ENCODE measurements around the gene FEM1A. TPM values are rescaled to one million over a fixed set of nuclear protein-coding genes. Genes with fewer than 3 reads are reported as not detected.

Gene FEM1A
- total and polyA plus RNA-seq, 2 of the 13 experiments (the other 11 are each of a cell fraction or from before 2014, with no cell fraction given): 3.2 to 10.8 TPM

DNA sequence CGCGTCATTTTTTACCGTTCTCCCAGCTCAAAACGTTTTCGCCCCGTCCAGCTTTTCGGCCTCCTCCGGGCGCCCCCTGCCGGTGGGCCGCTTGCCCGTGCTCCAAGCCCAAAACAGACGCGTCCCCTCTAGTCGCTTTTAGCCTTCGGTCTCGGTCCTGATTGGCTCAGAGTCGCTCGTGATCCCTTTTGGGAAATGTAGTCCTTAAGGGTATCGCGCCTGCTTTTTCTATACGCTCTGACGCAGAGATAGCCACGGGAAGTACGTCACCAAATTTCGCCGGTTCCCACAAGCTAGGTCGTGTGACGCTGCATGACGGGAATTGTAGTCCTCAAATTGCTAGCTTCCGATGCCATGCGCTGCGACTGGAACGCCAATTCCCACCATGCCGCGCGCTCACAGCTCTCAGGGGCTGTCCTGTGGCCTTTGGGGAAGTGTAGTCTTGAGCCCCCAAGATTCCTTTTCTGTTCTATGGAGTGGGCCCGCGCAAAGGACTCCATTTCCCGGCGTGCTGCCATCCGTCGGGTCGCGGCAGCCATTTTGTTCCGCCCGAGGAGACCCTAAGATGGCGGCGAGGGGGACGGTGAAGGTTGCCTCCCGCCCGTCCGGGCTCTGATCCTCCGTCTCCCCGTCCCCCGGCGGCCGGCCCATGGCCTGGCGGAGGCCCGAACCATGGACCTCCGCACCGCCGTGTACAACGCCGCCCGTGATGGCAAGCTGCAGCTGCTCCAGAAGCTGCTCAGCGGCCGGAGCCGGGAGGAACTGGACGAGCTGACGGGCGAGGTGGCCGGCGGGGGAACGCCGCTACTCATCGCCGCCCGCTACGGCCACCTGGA lies at the start of gene FEM1A (continued):
- TF ChIP-seq ARNT2 (CRISPR knock-in tag; IDR thresholded peaks at IDR 0.05; ENCODE audit: low read depth): peak; percentile 73
- TF ChIP-seq ZBTB38 (CRISPR knock-in tag; IDR thresholded peaks at IDR 0.05): peak; percentile 45; the same call in 1 of the 2 replicates
- TF ChIP-seq NR2C2 (CRISPR knock-in tag; IDR thresholded peaks at IDR 0.05; ENCODE audit: borderline replicate concordance): peak; percentile 99
- TF ChIP-seq, protein P1, sequence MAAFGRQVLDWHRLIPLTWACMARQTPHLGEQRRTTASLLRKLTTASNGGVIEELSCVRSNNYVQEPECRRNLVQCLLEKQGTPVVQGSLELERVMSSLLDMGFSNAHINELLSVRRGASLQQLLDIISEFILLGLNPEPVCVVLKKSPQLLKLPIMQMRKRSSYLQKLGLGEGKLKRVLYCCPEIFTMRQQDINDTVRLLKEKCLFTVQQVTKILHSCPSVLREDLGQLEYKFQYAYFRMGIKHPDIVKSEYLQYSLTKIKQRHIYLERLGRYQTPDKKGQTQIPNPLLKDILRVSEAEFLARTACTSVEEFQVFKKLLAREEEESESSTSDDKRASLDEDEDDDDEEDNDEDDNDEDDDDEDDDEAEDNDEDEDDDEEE (CRISPR knock-in tag; IDR thresholded peaks at IDR 0.05): no peak
- no peak for TF ChIP-seq ZNF34 (CRISPR knock-in tag; IDR thresholded peaks at IDR 0.05; ENCODE audit: borderline replicate concordance)
- TF ChIP-seq POLR2G (IDR thresholded peaks at IDR 0.05; ENCODE audit: low read depth, low read length): peak; percentile 91
- TF ChIP-seq, protein P2, sequence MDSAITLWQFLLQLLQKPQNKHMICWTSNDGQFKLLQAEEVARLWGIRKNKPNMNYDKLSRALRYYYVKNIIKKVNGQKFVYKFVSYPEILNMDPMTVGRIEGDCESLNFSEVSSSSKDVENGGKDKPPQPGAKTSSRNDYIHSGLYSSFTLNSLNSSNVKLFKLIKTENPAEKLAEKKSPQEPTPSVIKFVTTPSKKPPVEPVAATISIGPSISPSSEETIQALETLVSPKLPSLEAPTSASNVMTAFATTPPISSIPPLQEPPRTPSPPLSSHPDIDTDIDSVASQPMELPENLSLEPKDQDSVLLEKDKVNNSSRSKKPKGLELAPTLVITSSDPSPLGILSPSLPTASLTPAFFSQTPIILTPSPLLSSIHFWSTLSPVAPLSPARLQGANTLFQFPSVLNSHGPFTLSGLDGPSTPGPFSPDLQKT (CRISPR knock-in tag; IDR thresholded peaks at IDR 0.05; ENCODE audit: borderline replicate concordance): no peak
- TF ChIP-seq CBX1 (IDR thresholded peaks at IDR 0.05; ENCODE audit: low read depth): peak; percentile 44
- no peak for TF ChIP-seq NFE2 (CRISPR knock-in tag; IDR thresholded peaks at IDR 0.05)
- TF ChIP-seq ZNF883 (CRISPR knock-in tag; IDR thresholded peaks at IDR 0.05; ENCODE audit: not compliant biosample characterization): no peak
- peak; percentile 38; the same call in 1 of the 2 replicates for TF ChIP-seq MIER3 (CRISPR knock-in tag; IDR thresholded peaks at IDR 0.05; ENCODE audit: borderline replicate concordance)
- TF ChIP-seq KDM3A (CRISPR knock-in tag; IDR thresholded peaks at IDR 0.05; ENCODE audit: low read depth): peak; percentile 12; the same call in 1 of the 2 replicates
- TF ChIP-seq SP1 (IDR thresholded peaks at IDR 0.05): no peak
- TF ChIP-seq SP1 (CRISPR knock-in tag; IDR thresholded peaks at IDR 0.05): peak; percentile 53; the same call in 1 of the 2 replicates
- TF ChIP-seq KAT8 (CRISPR knock-in tag; IDR thresholded peaks at IDR 0.05): peak; percentile 99
- TF ChIP-seq, protein P3, sequence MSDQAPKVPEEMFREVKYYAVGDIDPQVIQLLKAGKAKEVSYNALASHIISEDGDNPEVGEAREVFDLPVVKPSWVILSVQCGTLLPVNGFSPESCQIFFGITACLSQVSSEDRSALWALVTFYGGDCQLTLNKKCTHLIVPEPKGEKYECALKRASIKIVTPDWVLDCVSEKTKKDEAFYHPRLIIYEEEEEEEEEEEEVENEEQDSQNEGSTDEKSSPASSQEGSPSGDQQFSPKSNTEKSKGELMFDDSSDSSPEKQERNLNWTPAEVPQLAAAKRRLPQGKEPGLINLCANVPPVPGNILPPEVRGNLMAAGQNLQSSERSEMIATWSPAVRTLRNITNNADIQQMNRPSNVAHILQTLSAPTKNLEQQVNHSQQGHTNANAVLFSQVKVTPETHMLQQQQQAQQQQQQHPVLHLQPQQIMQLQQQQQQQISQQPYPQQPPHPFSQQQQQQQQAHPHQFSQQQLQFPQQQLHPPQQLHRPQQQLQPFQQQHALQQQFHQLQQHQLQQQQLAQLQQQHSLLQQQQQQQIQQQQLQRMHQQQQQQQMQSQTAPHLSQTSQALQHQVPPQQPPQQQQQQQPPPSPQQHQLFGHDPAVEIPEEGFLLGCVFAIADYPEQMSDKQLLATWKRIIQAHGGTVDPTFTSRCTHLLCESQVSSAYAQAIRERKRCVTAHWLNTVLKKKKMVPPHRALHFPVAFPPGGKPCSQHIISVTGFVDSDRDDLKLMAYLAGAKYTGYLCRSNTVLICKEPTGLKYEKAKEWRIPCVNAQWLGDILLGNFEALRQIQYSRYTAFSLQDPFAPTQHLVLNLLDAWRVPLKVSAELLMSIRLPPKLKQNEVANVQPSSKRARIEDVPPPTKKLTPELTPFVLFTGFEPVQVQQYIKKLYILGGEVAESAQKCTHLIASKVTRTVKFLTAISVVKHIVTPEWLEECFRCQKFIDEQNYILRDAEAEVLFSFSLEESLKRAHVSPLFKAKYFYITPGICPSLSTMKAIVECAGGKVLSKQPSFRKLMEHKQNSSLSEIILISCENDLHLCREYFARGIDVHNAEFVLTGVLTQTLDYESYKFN (CRISPR knock-in tag; conservative IDR thresholded peaks at IDR 0.05): peak; percentile 40
- no peak; the same call in 1 of the 2 replicates for TF ChIP-seq SRY (CRISPR knock-in tag; IDR thresholded peaks at IDR 0.05)
- peak; percentile 95 for TF ChIP-seq TBP (CRISPR knock-in tag; IDR thresholded peaks at IDR 0.05)
- TF ChIP-seq, protein P4, sequence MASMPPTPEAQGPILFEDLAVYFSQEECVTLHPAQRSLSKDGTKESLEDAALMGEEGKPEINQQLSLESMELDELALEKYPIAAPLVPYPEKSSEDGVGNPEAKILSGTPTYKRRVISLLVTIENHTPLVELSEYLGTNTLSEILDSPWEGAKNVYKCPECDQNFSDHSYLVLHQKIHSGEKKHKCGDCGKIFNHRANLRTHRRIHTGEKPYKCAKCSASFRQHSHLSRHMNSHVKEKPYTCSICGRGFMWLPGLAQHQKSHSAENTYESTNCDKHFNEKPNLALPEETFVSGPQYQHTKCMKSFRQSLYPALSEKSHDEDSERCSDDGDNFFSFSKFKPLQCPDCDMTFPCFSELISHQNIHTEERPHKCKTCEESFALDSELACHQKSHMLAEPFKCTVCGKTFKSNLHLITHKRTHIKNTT (CRISPR knock-in tag; IDR thresholded peaks at IDR 0.05): peak; percentile 99
- TF ChIP-seq POGZ (CRISPR knock-in tag; IDR thresholded peaks at IDR 0.05): peak; percentile 46
- TF ChIP-seq, protein P5, sequence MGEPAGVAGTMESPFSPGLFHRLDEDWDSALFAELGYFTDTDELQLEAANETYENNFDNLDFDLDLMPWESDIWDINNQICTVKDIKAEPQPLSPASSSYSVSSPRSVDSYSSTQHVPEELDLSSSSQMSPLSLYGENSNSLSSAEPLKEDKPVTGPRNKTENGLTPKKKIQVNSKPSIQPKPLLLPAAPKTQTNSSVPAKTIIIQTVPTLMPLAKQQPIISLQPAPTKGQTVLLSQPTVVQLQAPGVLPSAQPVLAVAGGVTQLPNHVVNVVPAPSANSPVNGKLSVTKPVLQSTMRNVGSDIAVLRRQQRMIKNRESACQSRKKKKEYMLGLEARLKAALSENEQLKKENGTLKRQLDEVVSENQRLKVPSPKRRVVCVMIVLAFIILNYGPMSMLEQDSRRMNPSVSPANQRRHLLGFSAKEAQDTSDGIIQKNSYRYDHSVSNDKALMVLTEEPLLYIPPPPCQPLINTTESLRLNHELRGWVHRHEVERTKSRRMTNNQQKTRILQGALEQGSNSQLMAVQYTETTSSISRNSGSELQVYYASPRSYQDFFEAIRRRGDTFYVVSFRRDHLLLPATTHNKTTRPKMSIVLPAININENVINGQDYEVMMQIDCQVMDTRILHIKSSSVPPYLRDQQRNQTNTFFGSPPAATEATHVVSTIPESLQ (CRISPR knock-in tag; conservative IDR thresholded peaks at IDR 0.05): no peak
